ENCODE data around the gene ABCC2. TPM values are rescaled to one million over a fixed set of nuclear protein-coding genes. Genes with fewer than 3 reads are reported as not detected.

Gene ABCC2
- polyA plus RNA-seq, 1 donor from 2014 or later = 2.0 TPM

DNA sequence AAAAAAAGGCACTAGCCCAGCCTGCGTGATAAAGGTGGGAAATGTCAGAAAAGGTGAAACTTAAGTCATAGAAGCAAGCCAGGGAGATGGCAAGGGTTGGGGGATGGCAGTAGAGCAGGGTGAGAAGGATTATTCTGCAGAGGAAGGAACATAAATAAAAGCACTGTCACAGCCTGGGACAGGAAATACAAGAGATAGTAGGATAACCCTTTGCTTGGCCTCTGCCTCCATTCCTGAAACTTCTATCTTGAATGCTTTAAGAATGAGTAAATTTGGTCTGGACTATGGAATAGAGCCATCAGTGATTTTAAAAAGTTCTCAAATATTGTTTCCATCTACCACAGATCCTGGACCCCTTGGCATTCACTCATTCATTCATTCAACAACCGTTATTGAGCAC, 50.0 kb downstream of the ABCC2 start:
- Histone ChIP-seq H4K20me1 (ENCODE audit: insufficient read depth) (no peaks in the 10 kb centered on the region), H3F3A (ENCODE audit: insufficient read depth, low read length, poor library complexity, severe bottlenecking) (no peaks in the 10 kb centered on the region), H3K9me2 (ENCODE audit: insufficient read depth, low read length) (no peaks in the 10 kb centered on the region), H3K27me3 (ENCODE audit: insufficient read depth, low read depth, low read length) (no peaks in the 10 kb centered on the region), H3K27ac (ENCODE audit: low read length) (no peak overlapping the region), H3K4me2 (ENCODE audit: low read length) (no peak overlapping the region), H3K79me2 (replicated peaks; ENCODE audit: insufficient read depth, low read length) (no peaks in the 10 kb centered on the region), H2AFZ (ENCODE audit: low read depth, low read length) (no peak overlapping the region), H3K9me3 (ENCODE audit: low read length) (peaks cover 4% of the 10 kb centered on the region), H3K4me3 (ENCODE audit: low read length) (no peak overlapping the region), H3K36me3 (ENCODE audit: insufficient read depth, low read length) (no peaks in the 10 kb centered on the region), H3K9ac (ENCODE audit: low read length) (no peak overlapping the region)
- no peak for TF ChIP-seq POLR2AphosphoS5 (IDR thresholded peaks at IDR 0.05)
- no peak for TF ChIP-seq REST (IDR thresholded peaks at IDR 0.05; ENCODE audit: borderline replicate concordance)
- TF ChIP-seq MXI1 (conservative IDR thresholded peaks at IDR 0.05; ENCODE audit: poor library complexity, severe bottlenecking) = no peak
- TF ChIP-seq TAF1 (IDR thresholded peaks at IDR 0.05; ENCODE audit: low read depth) = no peak
- no peak for TF ChIP-seq EP300 (conservative IDR thresholded peaks at IDR 0.05; ENCODE audit: poor library complexity, severe bottlenecking)
- TF ChIP-seq RAD21 (conservative IDR thresholded peaks at IDR 0.05) = no peak
- TF ChIP-seq SMC3 (conservative IDR thresholded peaks at IDR 0.05; ENCODE audit: poor library complexity) = no peak
- TF ChIP-seq, protein P1, sequence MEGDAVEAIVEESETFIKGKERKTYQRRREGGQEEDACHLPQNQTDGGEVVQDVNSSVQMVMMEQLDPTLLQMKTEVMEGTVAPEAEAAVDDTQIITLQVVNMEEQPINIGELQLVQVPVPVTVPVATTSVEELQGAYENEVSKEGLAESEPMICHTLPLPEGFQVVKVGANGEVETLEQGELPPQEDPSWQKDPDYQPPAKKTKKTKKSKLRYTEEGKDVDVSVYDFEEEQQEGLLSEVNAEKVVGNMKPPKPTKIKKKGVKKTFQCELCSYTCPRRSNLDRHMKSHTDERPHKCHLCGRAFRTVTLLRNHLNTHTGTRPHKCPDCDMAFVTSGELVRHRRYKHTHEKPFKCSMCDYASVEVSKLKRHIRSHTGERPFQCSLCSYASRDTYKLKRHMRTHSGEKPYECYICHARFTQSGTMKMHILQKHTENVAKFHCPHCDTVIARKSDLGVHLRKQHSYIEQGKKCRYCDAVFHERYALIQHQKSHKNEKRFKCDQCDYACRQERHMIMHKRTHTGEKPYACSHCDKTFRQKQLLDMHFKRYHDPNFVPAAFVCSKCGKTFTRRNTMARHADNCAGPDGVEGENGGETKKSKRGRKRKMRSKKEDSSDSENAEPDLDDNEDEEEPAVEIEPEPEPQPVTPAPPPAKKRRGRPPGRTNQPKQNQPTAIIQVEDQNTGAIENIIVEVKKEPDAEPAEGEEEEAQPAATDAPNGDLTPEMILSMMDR (IDR thresholded peaks at IDR 0.05; ENCODE audit: poor library complexity, severe bottlenecking) = no peak
- TF ChIP-seq EZH2 (IDR thresholded peaks at IDR 0.05; ENCODE audit: borderline replicate concordance, insufficient read depth, low read length, poor library complexity, severe bottlenecking) = no peak

GRCh38 chr10:99834410-99834809, 52.0 kb downstream of the ABCC2 start:
- Histone ChIP-seq H2AFZ (ENCODE audit: low read depth, low read length) (no peak overlapping the region), H3K9me3 (ENCODE audit: low read length) (no peaks in the 10 kb centered on the region), H3F3A (ENCODE audit: insufficient read depth, low read length, poor library complexity, severe bottlenecking) (no peaks in the 10 kb centered on the region), H3K4me2 (ENCODE audit: low read length) (no peak overlapping the region), H3K27me3 (ENCODE audit: insufficient read depth, low read depth, low read length) (no peaks in the 10 kb centered on the region), H3K27ac (ENCODE audit: low read length) (no peak overlapping the region), H3K36me3 (ENCODE audit: insufficient read depth, low read length) (no peaks in the 10 kb centered on the region), H3K9ac (ENCODE audit: low read length) (no peak overlapping the region), H4K20me1 (ENCODE audit: insufficient read depth) (no peaks in the 10 kb centered on the region), H3K79me2 (replicated peaks; ENCODE audit: insufficient read depth, low read length) (no peaks in the 10 kb centered on the region), H3K9me2 (ENCODE audit: insufficient read depth, low read length) (no peaks in the 10 kb centered on the region), H3K4me3 (ENCODE audit: low read length) (no peak overlapping the region)
- no peak for TF ChIP-seq EZH2 (IDR thresholded peaks at IDR 0.05; ENCODE audit: borderline replicate concordance, insufficient read depth, low read length, poor library complexity, severe bottlenecking)
- TF ChIP-seq EP300 (conservative IDR thresholded peaks at IDR 0.05; ENCODE audit: poor library complexity, severe bottlenecking) = no peak
- no peak for TF ChIP-seq SMC3 (conservative IDR thresholded peaks at IDR 0.05; ENCODE audit: poor library complexity)
- TF ChIP-seq RAD21 (conservative IDR thresholded peaks at IDR 0.05) = no peak
- TF ChIP-seq POLR2AphosphoS5 (IDR thresholded peaks at IDR 0.05) = no peak
- no peak for TF ChIP-seq REST (IDR thresholded peaks at IDR 0.05; ENCODE audit: borderline replicate concordance)
- TF ChIP-seq, protein P1 (IDR thresholded peaks at IDR 0.05; ENCODE audit: poor library complexity, severe bottlenecking) = no peak
- no peak for TF ChIP-seq MXI1 (conservative IDR thresholded peaks at IDR 0.05; ENCODE audit: poor library complexity, severe bottlenecking)
- TF ChIP-seq TAF1 (IDR thresholded peaks at IDR 0.05; ENCODE audit: low read depth) = no peak
